DMS153 (cell line): ENCODE data around the gene KCNH6.

ENCODE experiments used
- DNase-seq: peaks from one replicate; lab custom pipeline; 2025; lab: John Stamatoyannopoulos, UW

The KCNH6 gene

GRCh38 chr17:63523253-63523855, at the start of gene KCNH6:
Gene KCNH6, plus strand, starts transcription at chr17:63523358. Its CDS starts 56 bp downstream, at chr17:63523414.
- no peak for DNase-seq

- peak; percentile 70 for DNase-seq
Measured at GRCh38 chr17:63474174-63474573, 49.0 kb upstream of the KCNH6 start.

- no peak for DNase-seq
Measured at GRCh38 chr17:63474586-63475460, 48.3 kb upstream of the KCNH6 start.

- no peak for DNase-seq
Measured at GRCh38 chr17:63475491-63476412, 47.4 kb upstream of the KCNH6 start.

GRCh38 chr17:63476459-63476853, 46.7 kb upstream of the KCNH6 start:
- DNase-seq, result no peak

- peak; percentile 52 for DNase-seq
Measured at GRCh38 chr17:63476854-63477479, 46.2 kb upstream of the KCNH6 start, which contains the start of gene ACE. Gene ACE, plus strand, starts transcription at chr17:63477061. Its CDS starts 34 bp downstream, at chr17:63477095.

- DNase-seq, result peak; percentile 24
Measured at GRCh38 chr17:63477480-63478440, 45.4 kb upstream of the KCNH6 start.

GRCh38 chr17:63478814-63479494, 44.2 kb upstream of the KCNH6 start:
- peak; percentile 33 for DNase-seq

- peak; percentile 62 for DNase-seq
Measured at GRCh38 chr17:63479495-63480184, 43.5 kb upstream of the KCNH6 start.

- DNase-seq, result no peak
Measured at GRCh38 chr17:63480192-63480784, 42.9 kb upstream of the KCNH6 start.

- peak; percentile 85 for DNase-seq
Measured at GRCh38 chr17:63480826-63481487, 42.2 kb upstream of the KCNH6 start.

GRCh38 chr17:63481488-63481870, 41.7 kb upstream of the KCNH6 start:
- no peak for DNase-seq

GRCh38 chr17:63482509-63482908, 40.6 kb upstream of the KCNH6 start:
- DNase-seq, result no peak

- DNase-seq, result no peak
Measured at GRCh38 chr17:63483038-63483437, 40.1 kb upstream of the KCNH6 start.

GRCh38 chr17:63483655-63484575, 39.2 kb upstream of the KCNH6 start:
- DNase-seq, result no peak

- DNase-seq, result no peak
Measured at GRCh38 chr17:63486317-63487013, 36.7 kb upstream of the KCNH6 start.

GRCh38 chr17:63487014-63487339, 36.2 kb upstream of the KCNH6 start:
- DNase-seq, result no peak
